Neural cell (in vitro differentiated cells): ENCODE data around the gene SLCO4A1.

ENCODE experiments used
- CTCF ChIP-seq: fragments of 450-650 bp; IDR thresholded peaks from 2 replicates; pipeline ENCODE4 v1.5.1; 2014; ENCODE audit warnings: antibody characterized with exemption, mild to moderate bottlenecking, moderate library complexity; ENCODE audit not compliant: poor library complexity, severe bottlenecking
- EP300 ChIP-seq: fragments of 450-650 bp; conservative IDR thresholded peaks from 2 replicates; pipeline ENCODE4 v1.6.1; 2014; ENCODE audit warnings: antibody characterized with exemption, mild to moderate bottlenecking, moderate library complexity; ENCODE audit not compliant: poor library complexity, severe bottlenecking
- EZH2 ChIP-seq: fragments of 200-600, 300-800 bp; shearing (Covaris generic), sonication (generic); IDR thresholded peaks from 2 replicates; pipeline ENCODE4 v1.6.1; 2014; ENCODE audit warnings: antibody characterized with exemption, low read length, borderline replicate concordance, mild to moderate bottlenecking; ENCODE audit not compliant: insufficient read depth, poor library complexity, severe bottlenecking
- POLR2AphosphoS5 ChIP-seq: IDR thresholded peaks from 2 replicates; pipeline ENCODE4 v1.6.1; 2012
- RAD21 ChIP-seq: fragments of 450-650 bp; conservative IDR thresholded peaks from 2 replicates; pipeline ENCODE4 v1.6.1; 2014; ENCODE audit warnings: antibody characterized with exemption, mild to moderate bottlenecking, moderate library complexity
- REST ChIP-seq: IDR thresholded peaks from 2 replicates; pipeline ENCODE4 v1.6.1; 2012; ENCODE audit warnings: borderline replicate concordance

- TF ChIP-seq POLR2AphosphoS5 = no peak
- TF ChIP-seq CTCF = no peak
- no peak for TF ChIP-seq EZH2
- no peak for TF ChIP-seq RAD21
- TF ChIP-seq EP300 = no peak
- no peak for TF ChIP-seq REST
These were observed 21.1 kb downstream of the SLCO4A1 start for GRCh38 chr20:62663145-62664018.
